SK-N-SH treated with all-trans-retinoic acid at 6 μM for 48 hours (cell line): ENCODE results near the gene PPFIA4.

Experiments
- PATZ1 ChIP-seq: fragments of 250-450 bp; sonication (Bioruptor Pico); IDR thresholded peaks from 2 replicates; pipeline ENCODE4 v1.8.0; 2020; ENCODE audit warnings: mild to moderate bottlenecking, moderate library complexity, borderline replicate concordance
- POU6F1 ChIP-seq: fragments of 250-450 bp; sonication (Bioruptor Pico); IDR thresholded peaks from 2 replicates; pipeline ENCODE4 v1.8.0; 2021; ENCODE audit warnings: low read depth, mild to moderate bottlenecking, moderate library complexity, borderline replicate concordance
- SNAI2 ChIP-seq: fragments of 250-450 bp; sonication (Bioruptor Pico); IDR thresholded peaks from 2 replicates; pipeline ENCODE4 v1.5.0; 2020; ENCODE audit warnings: mild to moderate bottlenecking, moderate library complexity
- TOX ChIP-seq: fragments of 250-450 bp; sonication (Bioruptor Pico); IDR thresholded peaks from 2 replicates; pipeline ENCODE4 v1.8.0; 2021; ENCODE audit warnings: mild to moderate bottlenecking, moderate library complexity, borderline replicate concordance
- ZC3H10 ChIP-seq: fragments of 250-450 bp; sonication (Bioruptor Pico); IDR thresholded peaks from 2 replicates; pipeline ENCODE4 v1.5.1; 2021; ENCODE audit warnings: mild to moderate bottlenecking, moderate library complexity

GRCh38 chr1:203096566-203096965 is 70.3 kb downstream of the PPFIA4 start:
- TF ChIP-seq TOX (CRISPR knock-in tag) (no peak), PATZ1 (CRISPR knock-in tag) (no peak), POU6F1 (CRISPR knock-in tag) (no peak), ZC3H10 (CRISPR knock-in tag) (no peak), SNAI2 (no peak)
